Ovary (tissue), 3 donors: Measurements from ENCODE around the gene CDC14A.

Experiments used
- EP300 ChIP-seq: sonication (generic); formaldehyde crosslinking; IDR thresholded peaks from one replicate; pipeline ENCODE4 v1.6.1; 2017; ENCODE audit warnings: antibody characterized with exemption
- POLR2A ChIP-seq: fragments of 450-650 bp; IDR thresholded peaks from one replicate; pipeline ENCODE4 v1.6.1; 2017; ENCODE audit warnings: antibody characterized with exemption, mild to moderate bottlenecking, moderate library complexity
- TF ChIP-seq, protein P1 (sequence below), 3 donors: fragments of 450-650 bp in 2 of 3; fragments of 200-600 bp in 1 of 3; IDR thresholded peaks; one replicate each; pipeline versions ENCODE4 v1.5.1 to v1.8.0; 2016 to 2022; ENCODE audit warnings: antibody characterized with exemption in 3 of 3, mild to moderate bottlenecking in 1 of 3
- donor health status: DM: no; HTN: no; CAD: no.

DNA sequence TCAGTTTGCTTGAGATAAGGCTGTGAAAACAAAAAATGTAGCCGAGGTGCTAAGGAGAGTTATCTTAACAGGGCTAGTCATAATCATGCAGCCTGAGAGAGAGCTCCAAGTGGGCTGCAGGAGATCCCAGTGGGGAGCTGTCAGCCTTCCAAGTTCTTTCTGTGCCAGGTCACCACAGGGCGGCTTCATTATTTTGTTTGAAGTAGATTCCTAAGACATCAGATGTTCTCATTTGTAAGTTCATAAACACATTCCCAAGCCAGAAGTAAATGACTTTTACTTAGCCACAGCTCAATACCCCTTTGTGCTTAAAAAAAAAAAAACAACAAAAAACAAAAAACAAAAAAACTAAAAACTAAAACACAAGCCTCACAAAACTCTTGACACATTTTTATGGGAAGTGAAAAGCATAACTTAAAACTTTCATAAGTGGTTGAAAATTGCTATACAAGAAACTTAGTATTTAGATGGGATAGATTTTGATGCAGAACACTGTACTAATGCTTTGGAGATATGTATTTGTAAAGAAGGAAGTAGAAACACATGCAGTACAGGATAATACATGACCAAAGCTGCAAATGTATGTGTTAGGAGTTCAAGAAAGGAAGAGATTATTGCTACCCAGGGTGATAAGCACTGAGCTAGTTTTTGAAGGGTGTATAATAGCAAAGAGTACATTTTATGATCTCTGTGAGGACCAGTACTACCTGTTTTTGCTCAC, 8.6 kb downstream of the CDC14A start:
- TF ChIP-seq, protein P1, sequence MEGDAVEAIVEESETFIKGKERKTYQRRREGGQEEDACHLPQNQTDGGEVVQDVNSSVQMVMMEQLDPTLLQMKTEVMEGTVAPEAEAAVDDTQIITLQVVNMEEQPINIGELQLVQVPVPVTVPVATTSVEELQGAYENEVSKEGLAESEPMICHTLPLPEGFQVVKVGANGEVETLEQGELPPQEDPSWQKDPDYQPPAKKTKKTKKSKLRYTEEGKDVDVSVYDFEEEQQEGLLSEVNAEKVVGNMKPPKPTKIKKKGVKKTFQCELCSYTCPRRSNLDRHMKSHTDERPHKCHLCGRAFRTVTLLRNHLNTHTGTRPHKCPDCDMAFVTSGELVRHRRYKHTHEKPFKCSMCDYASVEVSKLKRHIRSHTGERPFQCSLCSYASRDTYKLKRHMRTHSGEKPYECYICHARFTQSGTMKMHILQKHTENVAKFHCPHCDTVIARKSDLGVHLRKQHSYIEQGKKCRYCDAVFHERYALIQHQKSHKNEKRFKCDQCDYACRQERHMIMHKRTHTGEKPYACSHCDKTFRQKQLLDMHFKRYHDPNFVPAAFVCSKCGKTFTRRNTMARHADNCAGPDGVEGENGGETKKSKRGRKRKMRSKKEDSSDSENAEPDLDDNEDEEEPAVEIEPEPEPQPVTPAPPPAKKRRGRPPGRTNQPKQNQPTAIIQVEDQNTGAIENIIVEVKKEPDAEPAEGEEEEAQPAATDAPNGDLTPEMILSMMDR (IDR thresholded peaks at IDR 0.05), result no peak
- TF ChIP-seq POLR2A (no peak), EP300 (no peak)
